ENCODE data around the gene TBC1D10A.

DNA sequence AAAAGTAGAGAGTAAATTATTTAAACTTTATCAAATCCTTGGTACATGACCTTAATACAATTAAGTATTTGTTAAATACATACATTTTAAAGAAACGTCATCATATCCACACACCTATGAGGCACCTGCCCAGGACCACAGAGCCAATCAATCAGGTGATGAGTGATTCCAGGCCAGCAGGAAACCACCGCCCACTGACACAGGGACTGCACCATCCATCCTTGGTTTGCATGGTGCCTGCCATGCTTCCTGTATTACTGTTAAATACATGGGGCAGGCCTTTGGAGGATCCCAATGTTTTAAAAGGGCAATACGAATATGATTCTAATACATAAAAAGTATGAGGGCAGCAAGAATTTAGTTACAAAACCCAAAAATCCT is 7.0 kb upstream of the TBC1D10A start:
- TF ChIP-seq, protein P1, sequence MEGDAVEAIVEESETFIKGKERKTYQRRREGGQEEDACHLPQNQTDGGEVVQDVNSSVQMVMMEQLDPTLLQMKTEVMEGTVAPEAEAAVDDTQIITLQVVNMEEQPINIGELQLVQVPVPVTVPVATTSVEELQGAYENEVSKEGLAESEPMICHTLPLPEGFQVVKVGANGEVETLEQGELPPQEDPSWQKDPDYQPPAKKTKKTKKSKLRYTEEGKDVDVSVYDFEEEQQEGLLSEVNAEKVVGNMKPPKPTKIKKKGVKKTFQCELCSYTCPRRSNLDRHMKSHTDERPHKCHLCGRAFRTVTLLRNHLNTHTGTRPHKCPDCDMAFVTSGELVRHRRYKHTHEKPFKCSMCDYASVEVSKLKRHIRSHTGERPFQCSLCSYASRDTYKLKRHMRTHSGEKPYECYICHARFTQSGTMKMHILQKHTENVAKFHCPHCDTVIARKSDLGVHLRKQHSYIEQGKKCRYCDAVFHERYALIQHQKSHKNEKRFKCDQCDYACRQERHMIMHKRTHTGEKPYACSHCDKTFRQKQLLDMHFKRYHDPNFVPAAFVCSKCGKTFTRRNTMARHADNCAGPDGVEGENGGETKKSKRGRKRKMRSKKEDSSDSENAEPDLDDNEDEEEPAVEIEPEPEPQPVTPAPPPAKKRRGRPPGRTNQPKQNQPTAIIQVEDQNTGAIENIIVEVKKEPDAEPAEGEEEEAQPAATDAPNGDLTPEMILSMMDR (conservative IDR thresholded peaks at IDR 0.05; ENCODE audit: low read length) = no peak
- TF ChIP-seq EZH2phosphoT487 (IDR thresholded peaks at IDR 0.05; ENCODE audit: borderline replicate concordance) = no peak
